GM19238 (cell line): ENCODE measurements around the gene CAPN15.

ENCODE experiments used
- DNase-seq: peaks from one replicate; pipeline ENCODE4 v3.0.0; 2011; ENCODE audit warnings: low spot score; ENCODE audit not compliant: insufficient read length

The CAPN15 gene

GRCh38 chr16:561413-561794 lies 33.9 kb downstream of the CAPN15 start:
- no peak for DNase-seq

- no peak for DNase-seq
Measured at GRCh38 chr16:561957-562938, 34.7 kb downstream of the CAPN15 start.

- no peak for DNase-seq
Measured at GRCh38 chr16:563072-563644, 35.6 kb downstream of the CAPN15 start.

- DNase-seq: no peak
Measured at GRCh38 chr16:564690-565418, 37.3 kb downstream of the CAPN15 start.

- no peak for DNase-seq
Measured at GRCh38 chr16:565419-566330, 38.2 kb downstream of the CAPN15 start.

- DNase-seq: peak; percentile 99
Measured at GRCh38 chr16:566475-567372, 39.2 kb downstream of the CAPN15 start, which contains the start of gene NHLRC4. NHLRC4 (plus strand) TSS chr16:567005; CDS start chr16:568048, 1,043 bp downstream.

- DNase-seq: no peak
Measured at GRCh38 chr16:567373-568256, 40.1 kb downstream of the CAPN15 start.

GRCh38 chr16:568401-569258 lies 41.1 kb downstream of the CAPN15 start:
- no peak for DNase-seq

GRCh38 chr16:569445-570254 lies 42.1 kb downstream of the CAPN15 start, which contains the start of gene PIGQ:
PIGQ (plus strand) TSS chr16:569968; CDS start chr16:574075, 4,107 bp downstream.
- DNase-seq: peak; percentile 96

- DNase-seq: no peak
Measured at GRCh38 chr16:572865-573650, 45.5 kb downstream of the CAPN15 start.

- no peak for DNase-seq
Measured at GRCh38 chr16:574021-574760, 46.7 kb downstream of the CAPN15 start.

- no peak for DNase-seq
Measured at GRCh38 chr16:575354-576196, 48.1 kb downstream of the CAPN15 start.

- no peak for DNase-seq
Measured at GRCh38 chr16:576197-576822, 48.8 kb downstream of the CAPN15 start.

- DNase-seq: no peak
Measured at GRCh38 chr16:576823-577201, 49.3 kb downstream of the CAPN15 start.
